Measurements from ENCODE around the gene SLC22A23.

SLC22A23 gene

DNA sequence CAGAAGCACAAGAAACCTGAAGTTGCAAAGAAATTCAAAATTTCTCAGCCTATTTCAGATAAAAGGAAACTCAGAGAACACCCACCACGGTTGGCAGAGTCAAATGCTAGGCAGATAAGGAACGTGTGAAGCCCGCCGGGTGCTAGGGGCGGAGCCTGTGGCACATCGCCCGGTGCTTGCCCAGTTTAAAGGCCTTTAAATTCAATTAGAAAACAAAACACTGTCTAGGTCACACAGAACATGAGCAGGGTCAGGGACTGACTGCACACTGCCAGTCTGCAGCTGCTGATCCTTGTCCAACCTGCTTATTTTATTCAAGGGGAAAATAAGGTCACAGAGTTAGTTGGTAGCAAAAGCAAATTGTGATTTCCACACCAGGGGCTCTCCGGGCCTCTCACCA is 122.3 kb downstream of the SLC22A23 start:
- Histone ChIP-seq H3K27me3 (ENCODE audit: control insufficient read depth, insufficient read depth, low read length) (no peaks in the 10 kb centered on the region), H3K9ac (ENCODE audit: low read depth, low read length) (no peak overlapping the region), H3K4me3 (ENCODE audit: low read depth, low read length) (no peak overlapping the region), H3K4me1 (ENCODE audit: control insufficient read depth, insufficient read depth, low read length) (peaks cover 41% of the 10 kb centered on the region), H3K9me3 (ENCODE audit: control insufficient read depth, insufficient read depth, low read length) (no peaks in the 10 kb centered on the region), H3K27ac (ENCODE audit: low read depth, low read length) (no peak overlapping the region), H3K36me3 (ENCODE audit: control insufficient read depth, insufficient read depth, low read length) (no peaks in the 10 kb centered on the region)

DNA sequence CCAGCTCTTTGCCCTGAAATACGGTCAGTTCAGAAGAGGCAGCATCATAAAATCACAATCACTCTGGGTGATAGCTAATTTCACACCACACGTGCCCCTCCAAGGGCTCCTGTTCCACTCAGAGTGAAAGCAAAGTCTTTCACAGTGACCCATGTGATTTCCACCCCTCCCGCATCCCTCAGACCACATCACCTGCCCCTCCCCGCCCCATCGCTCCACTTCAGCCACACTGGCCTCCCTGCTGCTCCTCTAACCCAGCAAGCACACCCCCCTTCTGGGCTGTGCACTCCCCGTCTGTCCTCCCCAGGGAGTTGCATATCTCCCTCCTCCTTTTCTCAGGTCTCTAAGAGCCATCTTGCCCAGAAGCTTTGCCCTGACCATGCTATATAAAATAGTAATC is 123.6 kb downstream of the SLC22A23 start:
- H3K4me1 ChIP-seq (ENCODE audit: control insufficient read depth, insufficient read depth, low read length): peaks cover 29% of the 10 kb centered on the region
- no peaks in the 10 kb centered on the region for H3K9me3 ChIP-seq (ENCODE audit: control insufficient read depth, insufficient read depth, low read length)
- no peaks in the 10 kb centered on the region for H3K36me3 ChIP-seq (ENCODE audit: control insufficient read depth, insufficient read depth, low read length)
- H3K27me3 ChIP-seq (ENCODE audit: control insufficient read depth, insufficient read depth, low read length): no peaks in the 10 kb centered on the region
- H3K27ac ChIP-seq (ENCODE audit: low read depth, low read length): no peak overlapping the region
- no peak overlapping the region for H3K4me3 ChIP-seq (ENCODE audit: low read depth, low read length)
- H3K9ac ChIP-seq (ENCODE audit: low read depth, low read length): no peak overlapping the region

DNA sequence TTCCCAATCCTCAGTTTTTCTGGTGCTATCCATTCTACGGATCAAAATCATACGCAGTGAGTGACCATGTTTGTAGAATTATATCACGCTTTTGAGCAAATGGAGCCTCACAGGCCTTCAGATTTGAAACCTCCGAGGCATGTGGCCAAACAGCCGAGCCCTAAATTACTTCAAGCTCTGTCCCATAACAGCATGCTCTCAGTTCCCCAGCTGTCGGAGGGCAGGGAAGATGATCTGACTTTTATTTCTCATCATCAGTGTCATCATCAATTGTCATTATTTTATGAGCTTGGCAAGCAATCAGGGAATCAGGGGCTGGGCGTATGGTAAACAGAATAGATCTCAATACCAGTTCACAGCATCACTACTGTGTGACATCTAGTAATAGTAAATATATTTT is 124.9 kb downstream of the SLC22A23 start:
- H3K4me1 ChIP-seq (ENCODE audit: control insufficient read depth, insufficient read depth, low read length): peaks cover 17% of the 10 kb centered on the region
- H3K9ac ChIP-seq (ENCODE audit: low read depth, low read length): no peak overlapping the region
- H3K9me3 ChIP-seq (ENCODE audit: control insufficient read depth, insufficient read depth, low read length): no peaks in the 10 kb centered on the region
- H3K27ac ChIP-seq (ENCODE audit: low read depth, low read length): no peak overlapping the region
- H3K4me3 ChIP-seq (ENCODE audit: low read depth, low read length): no peak overlapping the region
- no peaks in the 10 kb centered on the region for H3K27me3 ChIP-seq (ENCODE audit: control insufficient read depth, insufficient read depth, low read length)
- H3K36me3 ChIP-seq (ENCODE audit: control insufficient read depth, insufficient read depth, low read length): no peaks in the 10 kb centered on the region

DNA sequence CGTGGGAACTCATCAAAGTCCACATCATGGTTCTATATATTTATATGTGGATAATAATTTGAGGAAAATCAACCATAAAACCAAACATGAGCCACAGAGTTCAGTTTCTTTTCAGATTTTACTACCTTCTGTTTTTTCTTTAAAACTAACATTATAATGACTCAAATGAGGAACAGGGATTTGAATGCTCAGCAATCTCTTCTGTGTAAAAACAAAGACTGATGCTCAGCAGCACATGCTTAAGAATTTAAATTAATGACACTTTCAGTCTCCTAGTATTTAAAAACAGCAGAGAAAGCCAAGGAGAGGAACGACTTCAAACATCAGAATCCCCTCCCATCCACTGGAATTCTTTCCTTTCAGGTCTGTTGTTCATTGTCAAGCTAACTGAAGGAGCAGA is 125.4 kb downstream of the SLC22A23 start:
- Histone ChIP-seq H3K9ac (ENCODE audit: low read depth, low read length) (no peak overlapping the region), H3K27me3 (ENCODE audit: control insufficient read depth, insufficient read depth, low read length) (no peaks in the 10 kb centered on the region), H3K4me1 (ENCODE audit: control insufficient read depth, insufficient read depth, low read length) (peaks cover 20% of the 10 kb centered on the region), H3K36me3 (ENCODE audit: control insufficient read depth, insufficient read depth, low read length) (no peaks in the 10 kb centered on the region), H3K27ac (ENCODE audit: low read depth, low read length) (no peak overlapping the region), H3K9me3 (ENCODE audit: control insufficient read depth, insufficient read depth, low read length) (no peaks in the 10 kb centered on the region), H3K4me3 (ENCODE audit: low read depth, low read length) (no peak overlapping the region)

DNA sequence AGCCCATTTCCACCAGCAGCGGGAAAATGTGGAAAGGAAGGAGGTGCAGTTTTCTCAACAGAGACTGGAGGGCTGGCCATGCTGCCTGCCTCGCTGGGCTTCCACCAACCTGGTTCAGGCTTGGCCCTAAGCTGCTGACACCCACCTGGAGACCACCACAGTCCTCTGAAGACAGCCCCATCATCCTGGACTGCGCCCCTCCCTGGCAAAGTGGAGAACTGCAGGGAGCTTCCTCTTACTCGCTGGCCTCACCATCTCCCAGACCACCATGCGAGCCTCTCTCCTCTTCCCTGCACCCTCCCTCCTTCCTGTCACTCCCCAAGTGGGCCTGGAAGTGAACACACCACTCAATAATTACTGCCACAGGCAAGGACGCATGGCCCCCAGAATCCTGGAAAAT is 126.7 kb downstream of the SLC22A23 start:
- H3K27me3 ChIP-seq (ENCODE audit: control insufficient read depth, insufficient read depth, low read length): no peaks in the 10 kb centered on the region
- H3K4me3 ChIP-seq (ENCODE audit: low read depth, low read length): no peak overlapping the region
- no peaks in the 10 kb centered on the region for H3K36me3 ChIP-seq (ENCODE audit: control insufficient read depth, insufficient read depth, low read length)
- no peak overlapping the region for H3K27ac ChIP-seq (ENCODE audit: low read depth, low read length)
- no peaks in the 10 kb centered on the region for H3K9me3 ChIP-seq (ENCODE audit: control insufficient read depth, insufficient read depth, low read length)
- peaks cover 26% of the 10 kb centered on the region for H3K4me1 ChIP-seq (ENCODE audit: control insufficient read depth, insufficient read depth, low read length)
- H3K9ac ChIP-seq (ENCODE audit: low read depth, low read length): no peak overlapping the region

DNA sequence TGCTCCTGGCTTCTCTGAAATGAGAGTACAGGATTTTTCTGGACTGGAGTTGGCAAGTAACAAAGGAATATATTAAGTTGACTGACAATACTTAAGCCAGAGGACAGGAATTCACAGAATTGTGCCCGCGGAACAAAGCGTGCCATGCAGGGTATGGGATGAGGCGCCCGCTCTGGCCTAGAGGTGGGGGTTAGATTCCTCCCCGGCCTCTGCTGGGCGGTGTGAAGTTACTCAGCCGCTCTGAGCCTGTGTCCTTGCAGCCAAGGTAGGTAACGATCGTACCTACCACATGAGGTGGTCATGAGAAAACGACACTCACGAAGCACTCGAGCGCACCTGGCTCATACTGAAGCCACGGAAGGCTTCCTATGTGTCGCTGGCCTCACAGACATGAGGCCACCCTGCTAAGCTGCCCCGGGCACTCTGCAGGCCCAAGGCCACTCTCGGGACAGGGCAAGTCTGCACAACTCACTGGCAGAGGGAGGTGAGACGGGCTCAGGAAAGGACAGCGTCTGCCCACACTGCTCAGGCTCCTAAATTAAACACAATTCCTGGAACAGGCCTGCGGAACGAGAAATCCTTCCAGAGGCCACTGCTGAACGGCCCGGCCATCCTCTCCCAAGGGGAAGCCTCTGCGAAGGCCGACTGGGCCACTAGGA is 127.3 kb downstream of the SLC22A23 start:
- H3K36me3 ChIP-seq (ENCODE audit: control insufficient read depth, insufficient read depth, low read length): no peaks in the 10 kb centered on the region
- no peaks in the 10 kb centered on the region for H3K9me3 ChIP-seq (ENCODE audit: control insufficient read depth, insufficient read depth, low read length)
- H3K9ac ChIP-seq (ENCODE audit: low read depth, low read length): no peak overlapping the region
- peaks cover 26% of the 10 kb centered on the region for H3K4me1 ChIP-seq (ENCODE audit: control insufficient read depth, insufficient read depth, low read length)
- no peaks in the 10 kb centered on the region for H3K27me3 ChIP-seq (ENCODE audit: control insufficient read depth, insufficient read depth, low read length)
- H3K27ac ChIP-seq (ENCODE audit: low read depth, low read length): no peak overlapping the region
- H3K4me3 ChIP-seq (ENCODE audit: low read depth, low read length): no peak overlapping the region

DNA sequence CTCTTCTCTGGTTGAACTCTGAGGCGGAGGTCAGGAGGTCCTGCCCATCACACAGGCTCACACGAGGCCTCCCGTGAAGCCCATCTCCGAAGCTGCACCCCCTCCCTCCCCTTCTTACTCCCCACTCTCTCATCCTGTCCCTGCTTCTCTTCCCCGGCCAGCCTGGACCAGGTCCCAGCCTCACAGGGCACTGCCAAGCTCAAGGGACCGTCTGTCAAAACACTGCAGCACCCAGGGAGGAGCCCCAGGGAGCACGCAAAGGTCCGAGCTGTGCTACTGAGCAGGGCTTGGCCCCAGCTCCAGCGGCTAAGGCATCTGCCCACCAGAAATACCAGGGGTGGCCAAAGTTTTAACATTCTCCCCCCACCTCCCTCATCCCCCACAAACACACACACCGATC is 128.1 kb downstream of the SLC22A23 start:
- Histone ChIP-seq H3K27me3 (ENCODE audit: control insufficient read depth, insufficient read depth, low read length) (no peaks in the 10 kb centered on the region), H3K4me3 (ENCODE audit: low read depth, low read length) (no peak overlapping the region), H3K4me1 (ENCODE audit: control insufficient read depth, insufficient read depth, low read length) (peaks cover 25% of the 10 kb centered on the region), H3K9me3 (ENCODE audit: control insufficient read depth, insufficient read depth, low read length) (no peaks in the 10 kb centered on the region), H3K27ac (ENCODE audit: low read depth, low read length) (no peak overlapping the region), H3K36me3 (ENCODE audit: control insufficient read depth, insufficient read depth, low read length) (no peaks in the 10 kb centered on the region), H3K9ac (ENCODE audit: low read depth, low read length) (no peak overlapping the region)

DNA sequence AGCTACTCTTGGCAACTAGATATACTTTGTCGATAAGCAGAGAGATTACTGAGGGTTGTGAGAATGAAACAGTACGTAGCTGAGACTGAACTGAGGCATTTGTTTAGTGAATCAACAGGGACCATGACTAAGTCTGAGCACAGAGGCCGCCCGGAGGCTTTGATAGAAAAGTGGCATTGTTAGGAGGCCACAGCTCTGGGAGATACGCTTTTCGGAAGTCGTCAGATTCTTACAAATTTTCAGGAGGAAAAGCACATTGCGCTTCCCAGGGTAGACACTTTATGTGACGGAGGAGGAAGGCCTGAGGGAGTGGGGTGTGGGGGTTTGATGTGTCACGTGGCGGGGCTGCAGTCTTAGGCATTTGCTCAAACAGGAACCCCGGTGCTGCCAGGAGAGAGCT is 128.7 kb downstream of the SLC22A23 start:
- no peak overlapping the region for H3K4me3 ChIP-seq (ENCODE audit: low read depth, low read length)
- H3K9ac ChIP-seq (ENCODE audit: low read depth, low read length): no peak overlapping the region
- no peaks in the 10 kb centered on the region for H3K9me3 ChIP-seq (ENCODE audit: control insufficient read depth, insufficient read depth, low read length)
- H3K4me1 ChIP-seq (ENCODE audit: control insufficient read depth, insufficient read depth, low read length): peaks cover 20% of the 10 kb centered on the region
- H3K27ac ChIP-seq (ENCODE audit: low read depth, low read length): no peak overlapping the region
- no peaks in the 10 kb centered on the region for H3K27me3 ChIP-seq (ENCODE audit: control insufficient read depth, insufficient read depth, low read length)
- no peaks in the 10 kb centered on the region for H3K36me3 ChIP-seq (ENCODE audit: control insufficient read depth, insufficient read depth, low read length)

DNA sequence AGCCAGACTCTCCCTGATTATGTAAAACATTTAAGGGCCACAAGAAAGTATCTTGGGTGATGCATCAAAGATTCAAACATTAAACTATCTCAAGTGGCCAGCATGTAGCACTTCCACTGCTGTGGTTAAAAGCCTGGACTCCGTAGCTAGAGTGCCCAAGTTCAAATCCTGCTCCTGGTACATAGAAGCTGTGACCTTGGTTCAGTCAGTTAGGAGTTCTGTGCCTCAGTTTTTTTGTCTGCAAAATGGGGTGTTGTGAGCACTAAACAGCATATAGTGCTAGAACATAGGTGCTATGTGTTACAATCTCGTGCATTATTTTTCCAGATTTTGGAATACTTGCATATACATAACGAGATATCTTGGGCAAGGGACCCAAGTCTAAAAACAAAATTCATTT is 129.4 kb downstream of the SLC22A23 start:
- Histone ChIP-seq H3K4me3 (ENCODE audit: low read depth, low read length) (no peak overlapping the region), H3K27ac (ENCODE audit: low read depth, low read length) (no peak overlapping the region), H3K9me3 (ENCODE audit: control insufficient read depth, insufficient read depth, low read length) (no peaks in the 10 kb centered on the region), H3K27me3 (ENCODE audit: control insufficient read depth, insufficient read depth, low read length) (no peaks in the 10 kb centered on the region), H3K9ac (ENCODE audit: low read depth, low read length) (no peak overlapping the region), H3K36me3 (ENCODE audit: control insufficient read depth, insufficient read depth, low read length) (no peaks in the 10 kb centered on the region), H3K4me1 (ENCODE audit: control insufficient read depth, insufficient read depth, low read length) (peaks cover 16% of the 10 kb centered on the region)

DNA sequence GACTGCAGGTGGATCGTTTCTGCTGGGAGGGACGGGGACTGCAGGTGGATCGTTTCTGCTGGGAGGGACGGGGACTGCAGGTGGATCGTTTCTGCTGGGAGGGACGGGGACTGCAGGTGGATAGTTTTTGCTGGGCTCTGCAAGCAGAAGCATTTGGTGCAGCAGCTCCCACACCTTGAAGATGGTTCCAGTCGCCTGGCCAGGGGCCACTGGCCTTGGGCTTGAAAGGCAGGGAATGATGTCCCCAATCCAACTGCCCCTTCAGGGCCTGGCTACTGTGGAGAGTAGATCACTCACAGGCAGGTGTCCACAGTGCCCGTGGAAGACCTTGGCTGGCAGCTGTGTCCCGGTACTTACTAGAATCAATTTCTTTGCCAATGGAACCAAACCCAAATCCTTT is 129.9 kb downstream of the SLC22A23 start:
- H3K9me3 ChIP-seq (ENCODE audit: control insufficient read depth, insufficient read depth, low read length): no peaks in the 10 kb centered on the region
- H3K27ac ChIP-seq (ENCODE audit: low read depth, low read length): no peak overlapping the region
- no peaks in the 10 kb centered on the region for H3K36me3 ChIP-seq (ENCODE audit: control insufficient read depth, insufficient read depth, low read length)
- peaks cover 13% of the 10 kb centered on the region for H3K4me1 ChIP-seq (ENCODE audit: control insufficient read depth, insufficient read depth, low read length)
- no peak overlapping the region for H3K9ac ChIP-seq (ENCODE audit: low read depth, low read length)
- no peak overlapping the region for H3K4me3 ChIP-seq (ENCODE audit: low read depth, low read length)
- H3K27me3 ChIP-seq (ENCODE audit: control insufficient read depth, insufficient read depth, low read length): no peaks in the 10 kb centered on the region

DNA sequence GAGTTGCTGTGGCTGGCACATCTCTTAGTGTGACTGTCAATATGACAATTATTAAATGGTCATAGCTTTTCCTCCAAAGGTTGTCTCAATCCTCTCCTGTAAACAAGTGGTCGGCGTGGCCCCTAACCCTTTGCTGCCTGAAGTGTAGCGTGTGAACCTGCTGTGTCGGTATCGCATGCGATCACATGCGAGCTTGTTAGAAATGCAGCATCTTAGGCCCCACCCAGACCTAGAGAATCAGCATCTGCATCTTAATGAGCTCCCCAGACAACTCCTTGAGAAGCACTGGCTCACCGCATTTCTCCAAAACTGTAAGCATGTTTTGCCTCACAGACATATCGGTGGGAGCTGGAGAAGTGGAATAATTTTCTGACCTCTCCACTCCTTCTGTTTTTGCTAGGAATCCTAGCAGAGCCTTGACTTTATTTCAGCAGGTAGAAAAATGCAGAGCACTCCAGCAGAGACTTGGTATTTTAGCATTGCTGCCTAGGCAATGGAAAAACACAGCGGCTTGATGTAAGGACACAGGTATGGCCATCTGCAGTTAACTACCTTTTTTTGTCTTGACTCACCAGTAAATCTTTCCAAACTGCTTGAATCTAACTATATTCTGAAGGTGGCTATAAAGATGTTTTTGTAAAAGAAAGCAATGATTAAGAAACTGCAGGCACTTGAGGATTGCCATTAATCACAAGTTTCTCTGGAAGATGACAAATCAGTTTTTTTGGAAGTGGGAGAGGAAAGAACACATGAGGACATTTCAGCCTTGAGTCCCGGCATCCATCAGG is 130.5 kb downstream of the SLC22A23 start:
- Histone ChIP-seq H3K36me3 (ENCODE audit: control insufficient read depth, insufficient read depth, low read length) (no peaks in the 10 kb centered on the region), H3K27ac (ENCODE audit: low read depth, low read length) (peak overlapping the region; percentile 39), H3K9ac (ENCODE audit: low read depth, low read length) (no peak overlapping the region), H3K27me3 (ENCODE audit: control insufficient read depth, insufficient read depth, low read length) (no peaks in the 10 kb centered on the region), H3K4me3 (ENCODE audit: low read depth, low read length) (no peak overlapping the region), H3K9me3 (ENCODE audit: control insufficient read depth, insufficient read depth, low read length) (no peaks in the 10 kb centered on the region), H3K4me1 (ENCODE audit: control insufficient read depth, insufficient read depth, low read length) (peaks cover 9% of the 10 kb centered on the region)

Data from HUES48 (cell line).